ENCODE results near the gene ELAPOR1.

ELAPOR1 gene

DNA sequence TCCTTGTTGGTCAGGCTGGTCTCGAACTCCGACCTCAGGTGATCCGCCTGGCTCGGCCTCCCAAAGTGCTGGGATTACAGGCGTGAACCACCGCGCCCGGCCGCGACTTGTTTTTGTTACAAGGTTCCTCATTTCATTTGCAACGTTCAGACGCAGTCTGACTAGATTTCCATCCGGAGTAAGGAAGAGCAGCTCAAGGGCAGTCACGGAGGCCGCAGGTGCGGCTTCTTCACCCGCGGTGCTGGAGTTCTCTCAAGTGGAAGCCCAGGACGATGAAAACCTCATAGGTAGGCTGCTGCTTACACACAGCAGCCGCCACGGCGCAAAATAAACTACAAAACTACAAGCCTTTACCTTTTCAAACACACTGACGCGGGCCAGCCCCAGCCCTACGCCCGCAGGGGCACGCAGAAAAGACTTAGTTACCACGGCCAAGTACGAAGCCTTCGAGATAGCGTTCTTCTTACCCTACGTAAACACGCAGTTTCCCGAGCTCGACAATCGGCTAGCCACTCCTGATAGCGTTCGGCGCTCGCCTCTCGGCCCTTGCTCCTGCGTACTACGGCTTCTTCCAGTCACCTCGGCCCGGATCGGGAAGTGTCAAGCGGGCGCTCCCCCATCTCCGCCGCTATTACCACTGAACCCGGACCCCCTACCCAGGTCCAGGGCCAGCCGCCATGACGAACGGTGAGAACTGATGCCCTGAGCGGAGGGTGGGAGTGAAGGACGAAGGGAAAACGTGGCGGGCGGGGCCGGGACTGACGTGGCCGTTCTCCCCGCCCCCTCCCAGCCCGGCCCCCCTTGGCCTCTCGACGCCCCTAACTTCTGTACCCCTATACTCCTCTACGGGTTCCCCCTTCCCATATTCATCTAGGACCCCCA is 23.5 kb upstream of the ELAPOR1 start, which contains the start of gene TMEM167B:
Gene TMEM167B, plus strand, starts transcription at position 569 of the 882 bp plus-strand sequence. Its CDS starts 109 bp downstream, at position 678.
- TF ChIP-seq SPI1 (IDR thresholded peaks at IDR 0.05; ENCODE audit: borderline replicate concordance, low read depth) (peak; percentile 13; the same call in 1 of the 2 replicates), POLR2AphosphoS5 (IDR thresholded peaks at IDR 0.05; ENCODE audit: low read depth) (peak; percentile 87), GABPA (IDR thresholded peaks at IDR 0.05; ENCODE audit: low read depth) (no peak)
- TF ChIP-seq, protein P1, sequence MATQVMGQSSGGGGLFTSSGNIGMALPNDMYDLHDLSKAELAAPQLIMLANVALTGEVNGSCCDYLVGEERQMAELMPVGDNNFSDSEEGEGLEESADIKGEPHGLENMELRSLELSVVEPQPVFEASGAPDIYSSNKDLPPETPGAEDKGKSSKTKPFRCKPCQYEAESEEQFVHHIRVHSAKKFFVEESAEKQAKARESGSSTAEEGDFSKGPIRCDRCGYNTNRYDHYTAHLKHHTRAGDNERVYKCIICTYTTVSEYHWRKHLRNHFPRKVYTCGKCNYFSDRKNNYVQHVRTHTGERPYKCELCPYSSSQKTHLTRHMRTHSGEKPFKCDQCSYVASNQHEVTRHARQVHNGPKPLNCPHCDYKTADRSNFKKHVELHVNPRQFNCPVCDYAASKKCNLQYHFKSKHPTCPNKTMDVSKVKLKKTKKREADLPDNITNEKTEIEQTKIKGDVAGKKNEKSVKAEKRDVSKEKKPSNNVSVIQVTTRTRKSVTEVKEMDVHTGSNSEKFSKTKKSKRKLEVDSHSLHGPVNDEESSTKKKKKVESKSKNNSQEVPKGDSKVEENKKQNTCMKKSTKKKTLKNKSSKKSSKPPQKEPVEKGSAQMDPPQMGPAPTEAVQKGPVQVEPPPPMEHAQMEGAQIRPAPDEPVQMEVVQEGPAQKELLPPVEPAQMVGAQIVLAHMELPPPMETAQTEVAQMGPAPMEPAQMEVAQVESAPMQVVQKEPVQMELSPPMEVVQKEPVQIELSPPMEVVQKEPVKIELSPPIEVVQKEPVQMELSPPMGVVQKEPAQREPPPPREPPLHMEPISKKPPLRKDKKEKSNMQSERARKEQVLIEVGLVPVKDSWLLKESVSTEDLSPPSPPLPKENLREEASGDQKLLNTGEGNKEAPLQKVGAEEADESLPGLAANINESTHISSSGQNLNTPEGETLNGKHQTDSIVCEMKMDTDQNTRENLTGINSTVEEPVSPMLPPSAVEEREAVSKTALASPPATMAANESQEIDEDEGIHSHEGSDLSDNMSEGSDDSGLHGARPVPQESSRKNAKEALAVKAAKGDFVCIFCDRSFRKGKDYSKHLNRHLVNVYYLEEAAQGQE (IDR thresholded peaks at IDR 0.05; ENCODE audit: insufficient replicate concordance, low read depth): peak; percentile 69
- TF ChIP-seq, protein P2, sequence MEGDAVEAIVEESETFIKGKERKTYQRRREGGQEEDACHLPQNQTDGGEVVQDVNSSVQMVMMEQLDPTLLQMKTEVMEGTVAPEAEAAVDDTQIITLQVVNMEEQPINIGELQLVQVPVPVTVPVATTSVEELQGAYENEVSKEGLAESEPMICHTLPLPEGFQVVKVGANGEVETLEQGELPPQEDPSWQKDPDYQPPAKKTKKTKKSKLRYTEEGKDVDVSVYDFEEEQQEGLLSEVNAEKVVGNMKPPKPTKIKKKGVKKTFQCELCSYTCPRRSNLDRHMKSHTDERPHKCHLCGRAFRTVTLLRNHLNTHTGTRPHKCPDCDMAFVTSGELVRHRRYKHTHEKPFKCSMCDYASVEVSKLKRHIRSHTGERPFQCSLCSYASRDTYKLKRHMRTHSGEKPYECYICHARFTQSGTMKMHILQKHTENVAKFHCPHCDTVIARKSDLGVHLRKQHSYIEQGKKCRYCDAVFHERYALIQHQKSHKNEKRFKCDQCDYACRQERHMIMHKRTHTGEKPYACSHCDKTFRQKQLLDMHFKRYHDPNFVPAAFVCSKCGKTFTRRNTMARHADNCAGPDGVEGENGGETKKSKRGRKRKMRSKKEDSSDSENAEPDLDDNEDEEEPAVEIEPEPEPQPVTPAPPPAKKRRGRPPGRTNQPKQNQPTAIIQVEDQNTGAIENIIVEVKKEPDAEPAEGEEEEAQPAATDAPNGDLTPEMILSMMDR (IDR thresholded peaks at IDR 0.05; ENCODE audit: insufficient read depth, low read length): no peak
- Histone ChIP-seq H3K4me3 (replicated peaks; ENCODE audit: insufficient read depth, low read length) (peak within 1 kb of the TSS; percentile 90), H3K27ac (replicated peaks) (peak within 1 kb of the TSS; percentile 99), H3K27me3 (ENCODE audit: insufficient read depth, poor library complexity, severe bottlenecking) (no peaks in the 10 kb centered on the region)
- peak; percentile 91 to 97 for DNase-seq (ENCODE audit: low read depth in 1 of 2, low spot score in 1 of 2)

DNA sequence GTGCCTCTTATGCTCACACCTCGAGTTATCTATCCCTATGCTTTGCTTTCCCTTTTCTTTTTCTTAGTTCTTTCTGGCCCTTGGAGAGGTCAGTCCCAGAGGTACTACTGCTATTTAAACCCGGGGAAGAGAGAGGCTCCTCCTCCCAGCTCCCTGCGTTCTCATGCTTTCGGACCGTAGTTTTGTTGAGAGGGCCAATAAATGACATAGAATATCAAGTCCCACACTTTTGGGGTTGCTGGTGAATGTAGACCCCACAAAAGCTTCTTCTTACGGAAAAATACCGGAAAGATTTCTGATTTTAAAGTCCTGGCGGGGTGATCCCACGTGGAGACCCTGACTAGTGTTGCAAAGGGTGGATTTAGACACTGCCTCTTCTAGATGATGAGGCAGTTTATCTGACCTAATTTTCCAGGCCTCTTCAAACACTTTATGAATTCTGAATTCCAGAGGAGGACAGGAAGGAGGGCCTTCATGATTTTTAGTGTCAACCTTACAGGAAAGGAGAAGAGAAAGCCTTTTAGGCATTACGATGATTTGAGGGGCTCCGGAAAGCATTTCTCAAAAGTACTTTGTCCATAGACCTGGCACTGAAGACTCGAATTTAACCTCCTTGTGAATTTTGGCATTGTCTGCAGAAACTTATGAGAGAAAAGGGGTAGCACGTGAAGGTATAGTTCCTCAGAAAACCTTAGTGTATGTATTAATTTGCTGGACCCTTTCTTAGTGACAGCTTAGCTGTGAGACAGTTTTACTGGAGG is 22.7 kb upstream of the ELAPOR1 start:
- Histone ChIP-seq H3K27ac (replicated peaks) (peak overlapping the region; percentile 99), H3K27me3 (ENCODE audit: insufficient read depth, poor library complexity, severe bottlenecking) (no peaks in the 10 kb centered on the region), H3K4me3 (replicated peaks; ENCODE audit: insufficient read depth, low read length) (peak overlapping the region; percentile 90)
- DNase-seq (ENCODE audit: low read depth in 1 of 2, low spot score in 1 of 2): peak in 1 of 2 experiments; percentile 54
- TF ChIP-seq POLR2AphosphoS5 (IDR thresholded peaks at IDR 0.05; ENCODE audit: low read depth): no peak
- TF ChIP-seq, protein P1 (IDR thresholded peaks at IDR 0.05; ENCODE audit: insufficient replicate concordance, low read depth): no peak
- no peak for TF ChIP-seq SPI1 (IDR thresholded peaks at IDR 0.05; ENCODE audit: borderline replicate concordance, low read depth)
- TF ChIP-seq, protein P2 (IDR thresholded peaks at IDR 0.05; ENCODE audit: insufficient read depth, low read length): no peak
- TF ChIP-seq GABPA (IDR thresholded peaks at IDR 0.05; ENCODE audit: low read depth): no peak

DNA sequence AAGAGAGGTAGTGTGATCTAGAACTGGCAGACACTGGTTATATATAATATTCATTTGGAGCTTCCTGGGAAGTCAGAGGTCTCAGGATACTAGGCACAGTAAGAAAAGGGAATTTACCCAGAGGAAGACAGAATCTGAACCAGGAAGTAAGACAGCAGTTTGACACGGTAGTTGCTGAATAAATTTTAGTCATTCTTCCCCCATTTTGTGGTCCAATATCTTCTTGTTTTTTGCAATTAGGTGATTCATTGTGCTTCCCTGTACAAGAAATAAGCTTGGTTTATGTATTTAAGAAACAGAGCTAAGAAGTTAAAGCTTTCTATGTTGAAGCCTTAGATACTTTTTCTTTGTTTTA is 22.1 kb upstream of the ELAPOR1 start:
- peak overlapping the region; percentile 90 for H3K4me3 ChIP-seq (replicated peaks; ENCODE audit: insufficient read depth, low read length)
- peak overlapping the region; percentile 99 for H3K27ac ChIP-seq (replicated peaks)
- DNase-seq (ENCODE audit: low read depth in 1 of 2, low spot score in 1 of 2): no peak

More for the DNA sequence above, 22.1 kb upstream of the ELAPOR1 start:
- TF ChIP-seq POLR2AphosphoS5 (IDR thresholded peaks at IDR 0.05; ENCODE audit: low read depth): no peak
- no peak for TF ChIP-seq GABPA (IDR thresholded peaks at IDR 0.05; ENCODE audit: low read depth)
- TF ChIP-seq, protein P1 (IDR thresholded peaks at IDR 0.05; ENCODE audit: insufficient replicate concordance, low read depth): no peak
- TF ChIP-seq SPI1 (IDR thresholded peaks at IDR 0.05; ENCODE audit: borderline replicate concordance, low read depth): no peak
- TF ChIP-seq, protein P2 (IDR thresholded peaks at IDR 0.05; ENCODE audit: insufficient read depth, low read length): no peak
- H3K27me3 ChIP-seq (ENCODE audit: insufficient read depth, poor library complexity, severe bottlenecking): no peaks in the 10 kb centered on the region

Data from HL-60 (cell line).